ENCODE results near the gene HYCC1.
"Not testable (repeated sequence)": the region's sequence is repeated elsewhere in the genome, so short reads cannot be mapped to it uniquely, and the experiment has no call there.

HYCC1 gene

DNA sequence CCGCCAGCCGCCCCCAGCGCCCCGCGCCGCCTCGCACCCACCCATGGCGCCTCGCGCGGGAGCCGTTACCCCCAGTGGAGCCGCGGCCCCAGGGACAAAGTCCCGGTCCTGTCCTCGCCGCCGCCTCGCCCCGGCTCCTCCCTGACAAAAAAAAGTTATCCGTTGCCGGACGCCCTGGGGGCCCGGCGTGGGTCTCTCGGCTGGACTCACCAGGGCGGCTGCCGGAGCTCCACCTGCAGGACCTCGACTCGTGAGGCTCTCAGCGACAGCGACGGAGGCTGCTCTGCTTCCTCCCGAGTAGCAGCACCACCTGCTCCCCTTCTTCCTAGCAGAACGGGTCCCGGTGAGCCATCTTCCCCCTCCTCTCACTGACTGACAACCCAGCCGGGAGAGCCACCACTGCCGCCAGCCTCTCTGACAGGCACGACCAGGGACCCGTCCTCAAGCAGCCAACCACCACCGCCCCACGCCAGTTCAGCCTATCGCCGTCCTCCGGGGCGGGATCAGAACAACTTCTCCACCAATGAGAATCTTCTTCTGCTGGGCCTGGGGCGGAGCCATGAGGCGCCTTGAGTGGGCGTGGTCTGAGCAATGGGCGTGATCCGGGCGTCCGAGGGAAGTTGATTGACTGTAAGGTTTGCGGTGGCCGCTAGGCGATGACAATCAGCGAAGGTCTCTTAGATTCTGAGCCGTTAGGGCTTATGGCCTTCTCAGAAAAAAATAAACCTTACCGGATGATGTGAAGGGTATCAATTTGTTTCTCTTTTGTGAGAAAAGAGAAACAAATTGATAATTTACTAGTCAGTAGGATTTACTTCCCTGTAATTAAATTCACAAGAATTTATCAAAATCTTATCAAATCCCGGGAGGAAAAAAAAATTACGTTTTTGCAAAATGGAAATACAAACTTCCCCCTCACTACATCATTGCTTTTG, at the start of gene HYCC1:
HYCC1 (minus strand) TSS at position 416 of the 935 bp plus-strand sequence. CDS start 23,019 bp downstream, outside the sequence.
- peak; percentile 97 to 98 for DNase-seq (ENCODE audit: low read depth in 2 of 2)

DNA sequence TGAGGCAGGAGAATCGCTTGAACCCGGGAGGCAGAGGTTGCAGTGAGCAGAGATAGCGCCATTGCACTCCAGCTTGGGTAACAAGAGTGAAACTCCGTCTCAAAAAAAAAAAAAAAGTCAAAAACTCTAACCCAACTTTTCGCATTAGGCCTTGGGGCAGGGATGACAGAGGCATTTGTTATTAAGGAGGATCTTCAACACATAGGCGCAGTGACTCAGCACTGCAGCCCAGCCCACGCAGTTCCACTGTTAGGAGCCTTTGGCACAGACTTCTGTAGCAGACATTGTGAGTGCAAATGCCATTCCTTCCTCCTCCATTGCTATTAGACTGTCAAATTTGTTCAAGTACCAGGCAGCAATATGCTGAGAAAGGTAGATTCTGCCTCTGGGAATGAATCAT, 48.5 kb upstream of the HYCC1 start:
- no peak for DNase-seq (ENCODE audit: low read depth in 2 of 2)

DNA sequence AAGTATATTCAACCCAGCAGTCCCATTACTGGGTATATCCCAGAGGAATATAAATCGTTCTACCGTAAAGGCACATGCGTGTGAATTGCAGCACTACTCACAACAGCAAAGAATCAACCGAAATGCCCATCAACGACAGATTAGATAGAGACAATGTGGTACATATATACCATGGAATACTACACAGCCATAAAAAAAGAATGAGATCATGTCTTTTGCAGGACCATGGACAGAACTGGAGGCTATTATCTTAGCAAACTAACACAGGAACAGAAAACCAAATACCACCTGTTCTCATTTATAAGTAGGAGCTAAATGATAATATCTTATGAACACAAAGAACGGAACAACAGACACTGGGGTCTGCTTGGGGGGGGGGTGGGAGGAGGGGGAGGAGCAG, 47.4 kb upstream of the HYCC1 start:
- DNase-seq (ENCODE audit: low read depth in 2 of 2): no peak

DNA sequence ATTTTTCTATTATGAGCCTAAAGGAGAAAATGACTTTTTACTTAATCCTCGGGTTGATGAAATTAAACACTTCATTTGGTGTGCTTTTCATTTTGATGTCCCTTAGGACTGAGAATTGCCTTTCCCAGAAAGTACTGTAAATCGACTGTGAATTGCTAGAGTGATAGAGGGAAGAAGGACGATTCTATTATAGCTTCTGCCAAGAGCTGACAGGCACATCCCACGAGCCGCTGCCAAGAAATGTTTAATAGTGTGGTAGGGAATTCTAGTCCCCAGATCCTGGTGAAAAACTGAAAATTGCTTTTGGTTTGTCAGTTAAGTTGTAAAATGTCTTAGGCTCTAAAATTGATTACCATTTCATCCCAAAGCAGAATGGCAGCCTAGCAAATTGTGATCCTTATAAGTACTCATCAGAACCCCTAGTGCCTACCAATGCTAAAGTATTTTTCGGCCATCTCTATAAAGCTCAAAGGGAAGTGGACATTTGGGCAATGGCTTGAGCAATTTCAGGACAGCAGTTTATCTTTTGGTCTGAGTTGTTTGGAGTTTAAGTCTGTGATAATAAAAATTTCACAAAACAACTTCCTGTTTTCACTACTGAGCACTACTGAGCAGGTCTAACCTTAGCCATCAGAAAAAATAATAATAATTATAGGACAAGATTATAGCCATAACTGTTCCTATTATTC, 44.6 kb upstream of the HYCC1 start:
- no peak for DNase-seq (ENCODE audit: low read depth in 2 of 2)

DNA sequence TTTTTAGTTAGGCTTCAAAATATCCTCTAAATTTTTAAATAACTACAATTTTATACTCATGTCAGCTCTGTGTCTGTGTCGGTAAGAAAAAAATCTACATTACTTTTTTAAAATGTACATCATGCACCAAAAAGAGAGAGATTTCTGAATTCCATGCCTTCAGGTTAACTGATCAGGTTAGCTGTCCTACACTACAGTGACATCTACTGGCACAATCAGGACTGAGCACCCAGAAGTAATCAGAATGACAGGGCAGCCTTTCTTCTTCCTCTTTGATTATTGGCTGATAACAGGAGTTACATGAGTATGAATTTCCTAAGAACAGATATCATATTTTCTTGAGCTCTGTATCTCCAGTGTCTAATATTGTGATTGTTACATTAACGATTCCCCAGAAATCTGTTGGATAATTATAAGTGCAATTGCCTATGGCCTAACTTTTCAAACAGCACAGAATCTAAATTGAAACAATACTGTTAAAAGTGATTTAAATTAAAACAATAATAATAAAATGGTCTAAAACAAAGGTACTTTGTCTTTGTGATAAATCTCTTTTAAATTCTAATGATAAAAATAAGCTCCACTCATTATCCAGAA, 41.8 kb upstream of the HYCC1 start:
- DNase-seq (ENCODE audit: low read depth in 2 of 2): peak; percentile 23 to 46

DNA sequence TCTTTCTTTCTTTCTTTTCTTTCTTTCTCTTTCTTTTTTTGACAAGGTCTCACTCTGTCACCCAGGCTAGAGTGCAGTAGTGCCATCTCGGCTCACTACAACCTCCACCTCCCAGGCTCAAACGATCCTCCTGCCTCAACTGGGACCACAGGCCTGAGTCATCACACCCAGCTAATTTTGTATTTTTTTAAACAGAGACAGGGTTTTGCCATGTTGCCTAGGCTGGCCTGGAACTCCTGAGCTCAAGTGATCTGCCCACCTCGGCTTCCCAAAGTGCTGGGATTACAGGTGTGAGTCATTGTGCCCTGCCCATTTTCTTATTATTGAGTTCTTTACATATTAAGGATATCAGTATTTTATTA, 37.2 kb upstream of the HYCC1 start:
- DNase-seq (ENCODE audit: low read depth in 2 of 2): not testable (repeated sequence)

DNA sequence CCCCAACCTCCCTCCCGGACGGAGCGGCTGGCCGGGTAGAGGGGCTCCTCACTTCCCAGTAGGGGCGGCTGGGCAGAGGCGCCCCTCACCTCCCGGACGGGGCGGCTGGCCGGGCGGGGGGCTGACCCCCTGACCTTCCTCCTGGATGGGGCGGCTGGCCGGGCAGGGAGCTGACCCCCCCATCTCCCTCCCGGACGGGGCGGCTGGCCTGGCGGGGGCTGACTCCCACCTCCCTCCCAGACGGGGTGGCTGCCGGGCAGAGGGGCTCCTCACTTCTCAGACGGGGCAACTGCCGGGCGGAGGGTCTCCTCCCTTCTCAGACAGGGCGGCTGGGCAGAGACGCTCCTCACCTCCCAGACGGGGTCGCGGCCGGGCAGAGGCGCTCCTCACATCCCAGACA, 32.4 kb upstream of the HYCC1 start:
- DNase-seq (ENCODE audit: low read depth in 2 of 2): not testable (repeated sequence)

DNA sequence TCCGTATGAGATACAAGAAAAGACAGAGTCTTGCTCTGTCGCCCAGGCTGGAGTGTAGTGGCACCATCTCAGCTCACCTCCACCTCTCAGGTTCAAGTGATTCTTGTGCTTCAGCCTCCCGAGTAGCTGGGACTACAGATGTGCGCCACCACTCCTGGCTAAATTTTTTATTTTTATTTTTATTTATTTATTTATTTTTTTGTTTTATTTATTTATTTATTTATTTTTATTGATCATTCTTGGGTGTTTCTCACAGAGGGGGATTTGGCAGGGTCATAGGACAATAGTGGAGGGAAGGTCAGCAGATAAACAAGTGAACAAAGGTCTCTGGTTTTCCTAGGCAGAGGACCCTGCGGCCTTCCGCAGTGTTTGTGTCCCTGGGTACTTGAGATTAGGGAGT, 31.2 kb upstream of the HYCC1 start:
- not testable (repeated sequence) for DNase-seq (ENCODE audit: low read depth in 2 of 2)

DNA sequence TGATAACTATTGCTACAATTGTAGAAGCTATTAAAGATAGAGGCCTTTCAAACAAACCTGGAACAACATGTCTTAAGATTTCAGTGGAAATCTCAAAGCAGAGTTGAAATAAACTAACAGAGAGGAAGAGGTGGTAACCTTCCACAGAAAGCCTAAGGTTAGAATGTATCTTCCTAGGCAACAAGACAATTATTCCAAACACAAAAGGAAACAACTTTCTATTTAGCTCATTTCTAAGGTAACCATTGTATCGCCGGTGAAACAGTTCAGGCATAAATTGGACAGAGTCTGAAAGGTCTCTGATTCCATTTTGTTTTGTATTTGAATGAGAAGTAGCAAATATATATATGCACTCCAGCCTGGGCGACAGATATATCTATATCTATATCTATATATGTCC, 30.7 kb upstream of the HYCC1 start:
- no peak for DNase-seq (ENCODE audit: low read depth in 2 of 2)

DNA sequence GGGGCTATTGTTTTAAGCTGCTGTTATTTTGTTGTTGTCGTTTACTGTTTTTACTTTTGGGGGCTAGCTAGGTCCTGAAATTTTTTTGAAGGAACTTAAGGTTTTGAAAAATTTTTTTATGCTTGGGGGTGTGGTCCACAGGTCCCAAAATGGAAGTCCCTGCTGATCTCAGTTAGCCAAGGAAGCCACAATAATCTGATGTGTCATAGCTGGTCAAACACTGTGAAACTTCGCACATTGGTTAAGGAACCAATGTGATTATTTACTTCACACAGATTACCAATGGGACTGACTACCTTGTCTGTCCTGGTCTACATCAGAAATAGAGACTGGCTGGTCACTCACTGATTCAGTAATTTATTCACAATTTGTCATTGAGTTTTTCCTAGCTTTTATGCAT, 29.5 kb upstream of the HYCC1 start:
- DNase-seq (ENCODE audit: low read depth in 2 of 2): no peak

DNA sequence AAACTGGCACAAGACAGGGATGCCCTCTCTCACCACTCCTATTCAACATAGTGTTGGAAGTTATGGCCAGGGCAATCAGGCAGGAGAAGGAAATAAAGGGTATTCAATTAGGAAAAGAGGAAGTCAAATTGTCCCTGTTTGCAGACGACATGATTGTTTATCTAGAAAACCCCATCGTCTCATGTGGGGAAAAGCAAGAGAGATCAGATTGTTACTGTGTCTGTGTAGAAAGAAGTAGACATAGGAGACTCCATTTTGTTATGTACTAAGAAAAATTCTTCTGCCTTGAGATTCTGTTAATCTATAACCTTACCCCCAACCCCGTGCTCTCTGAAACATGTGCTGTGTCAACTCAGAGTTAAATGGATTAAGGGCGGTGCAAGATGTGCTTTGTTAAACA, 25.7 kb upstream of the HYCC1 start:
- DNase-seq (ENCODE audit: low read depth in 2 of 2): not testable (repeated sequence)

DNA sequence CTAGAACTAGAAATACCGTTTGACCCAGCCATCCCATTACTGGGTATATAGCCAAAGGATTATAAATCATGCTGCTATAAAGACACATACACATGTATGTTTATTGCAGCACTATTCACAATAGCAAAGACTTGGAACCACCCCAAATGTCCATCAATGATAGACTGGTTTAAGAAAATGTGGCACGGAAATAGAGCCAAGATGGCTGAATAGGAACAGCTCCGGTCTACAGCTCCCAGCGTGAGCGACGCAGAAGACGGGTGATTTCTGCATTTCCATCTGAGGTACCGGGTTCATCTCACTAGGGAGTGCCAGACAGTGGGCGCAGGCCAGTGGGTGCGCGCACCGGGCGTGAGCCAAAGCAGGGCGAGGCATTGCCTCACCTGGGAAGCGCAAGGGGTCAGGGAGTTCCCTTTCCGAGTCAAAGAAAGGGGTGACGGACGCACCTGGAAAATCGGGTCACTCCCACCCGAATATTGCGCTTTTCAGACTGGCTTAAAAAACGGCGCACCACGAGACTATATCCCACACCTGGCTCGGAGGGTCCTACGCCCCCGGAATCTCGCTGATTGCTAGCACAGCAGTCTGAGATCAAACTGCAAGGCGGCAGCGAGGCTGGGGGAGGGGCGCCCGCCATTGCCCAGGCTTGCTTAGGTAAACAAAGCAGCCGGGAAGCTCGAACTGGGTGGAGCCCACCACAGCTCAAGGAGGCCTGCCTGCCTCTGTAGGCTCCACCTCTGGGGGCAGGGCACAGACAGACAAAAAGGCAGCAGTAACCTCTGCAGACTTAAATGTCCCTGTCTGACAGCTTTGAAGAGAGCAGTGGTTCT, 21.8 kb upstream of the HYCC1 start:
- DNase-seq (ENCODE audit: low read depth in 2 of 2): not testable (repeated sequence)

DNA sequence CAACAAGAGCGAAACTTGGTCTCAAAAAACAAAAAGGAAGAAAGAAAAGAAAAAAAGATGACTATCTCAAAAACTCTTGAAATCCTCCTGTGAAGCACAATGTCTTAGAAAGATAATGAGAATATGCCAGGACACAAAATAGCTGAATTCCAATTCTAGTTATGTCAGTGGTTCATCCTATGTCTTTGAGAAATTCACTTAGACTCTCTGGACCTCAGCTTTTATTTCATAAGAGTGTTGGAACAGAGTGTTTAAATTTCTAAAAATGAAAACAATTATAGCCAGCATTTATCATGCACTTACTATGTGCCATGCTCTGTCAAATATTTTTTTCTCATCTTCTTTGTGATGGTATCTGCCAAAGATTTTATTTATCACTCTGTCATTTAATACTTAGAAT, 13.3 kb upstream of the HYCC1 start:
- no peak for DNase-seq (ENCODE audit: low read depth in 2 of 2)

DNA sequence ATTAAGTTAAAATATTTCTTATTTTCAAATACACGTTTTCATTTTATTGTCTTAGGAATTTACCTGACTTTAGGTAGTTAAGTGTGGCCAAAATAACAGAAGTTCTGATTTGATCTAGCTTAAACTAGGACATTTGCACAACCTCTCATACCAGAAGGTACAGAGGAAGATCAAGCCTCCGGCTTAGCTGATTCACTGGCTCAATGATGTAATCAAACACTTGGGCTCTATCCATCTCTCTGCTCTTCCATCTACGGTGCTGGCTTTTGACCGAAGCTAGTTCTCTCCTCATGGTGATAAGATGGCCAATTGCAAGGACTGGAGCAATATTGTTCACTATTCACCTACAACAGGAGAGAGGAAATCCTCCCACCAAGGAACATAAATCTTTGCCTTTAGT, 12.2 kb upstream of the HYCC1 start:
- DNase-seq (ENCODE audit: low read depth in 2 of 2): no peak

DNA sequence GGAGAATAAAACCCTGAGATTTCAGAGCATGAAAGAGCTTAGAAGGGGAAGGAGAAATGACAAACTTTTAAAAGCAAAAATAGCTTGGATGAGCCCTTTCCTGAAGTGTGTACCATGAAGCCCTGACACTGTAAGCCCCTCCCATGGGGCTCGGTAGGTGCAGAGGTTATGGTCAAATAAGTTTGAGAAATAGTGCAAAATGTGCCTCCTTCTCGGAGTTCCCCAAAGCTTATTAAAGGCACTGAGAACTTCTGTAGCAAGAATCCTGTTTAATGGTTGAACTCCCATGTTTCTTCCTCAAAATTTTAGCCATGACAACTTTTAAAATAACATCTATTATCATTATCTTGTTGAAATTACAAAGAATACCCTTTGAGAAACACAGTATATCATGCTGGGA, 10.5 kb upstream of the HYCC1 start:
- no peak for DNase-seq (ENCODE audit: low read depth in 2 of 2)

DNA sequence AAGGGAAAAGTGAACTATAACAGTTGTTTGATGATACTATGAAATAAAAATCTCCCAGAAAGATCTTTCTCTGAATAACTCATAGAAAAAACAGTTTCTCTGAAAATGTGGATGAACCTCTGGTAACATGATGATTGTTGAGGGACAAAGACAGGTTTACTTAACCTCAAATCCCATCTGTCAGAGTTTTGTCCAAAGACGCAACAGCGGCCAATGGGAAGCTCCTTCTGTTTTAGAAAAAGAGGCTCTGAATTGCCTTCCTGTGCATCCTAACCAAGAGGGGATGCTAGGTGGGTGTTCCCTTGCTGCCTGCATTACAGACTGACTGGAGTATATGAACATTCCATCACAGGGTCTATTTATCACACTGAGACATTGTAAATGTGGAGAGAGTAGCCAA, 8.9 kb upstream of the HYCC1 start:
- DNase-seq (ENCODE audit: low read depth in 2 of 2): no peak

DNA sequence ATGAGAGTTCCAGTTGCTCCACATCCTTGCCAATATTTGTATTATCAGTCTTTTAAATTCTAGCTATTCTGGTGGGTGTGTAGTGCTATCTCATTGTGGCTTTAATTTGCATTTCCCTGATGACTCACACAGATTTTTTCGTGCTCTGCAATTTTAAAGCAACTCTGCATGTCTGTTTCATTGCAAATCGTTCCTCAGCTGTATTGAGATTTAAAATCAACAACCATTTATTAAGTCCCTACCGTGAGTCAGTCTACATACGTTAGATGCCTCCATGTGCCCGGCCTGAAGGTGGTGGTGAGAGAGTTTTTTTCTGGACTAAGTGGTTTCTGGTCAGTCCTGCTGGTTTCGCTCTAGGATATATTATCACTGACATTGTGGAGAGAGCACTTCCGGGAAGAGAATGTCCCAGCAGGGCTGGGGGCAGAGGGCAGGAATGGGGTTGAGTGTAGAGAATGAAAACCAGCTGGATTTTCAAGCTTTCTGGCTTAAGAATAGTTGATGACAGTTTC, 8.4 kb upstream of the HYCC1 start:
- no peak for DNase-seq (ENCODE audit: low read depth in 2 of 2)

DNA sequence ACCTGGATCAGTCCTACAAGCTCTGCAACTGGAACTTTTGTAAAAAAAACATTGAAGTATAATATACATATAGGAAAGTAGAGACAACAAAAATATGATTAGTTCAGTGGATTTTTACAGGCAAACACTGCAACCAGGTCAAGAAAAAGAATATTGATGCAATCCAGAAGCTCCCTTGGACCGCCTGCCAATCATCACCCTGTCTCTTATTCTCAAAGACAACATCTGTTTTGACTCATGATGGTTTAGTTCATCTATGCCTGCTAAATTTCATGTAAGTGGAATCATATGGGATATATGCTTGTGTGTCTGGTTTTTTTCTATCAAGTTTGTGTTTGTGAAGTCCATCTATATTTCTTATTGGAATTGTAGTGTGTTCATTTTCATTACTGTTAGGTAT, 7.7 kb upstream of the HYCC1 start:
- DNase-seq (ENCODE audit: low read depth in 2 of 2): no peak

DNA sequence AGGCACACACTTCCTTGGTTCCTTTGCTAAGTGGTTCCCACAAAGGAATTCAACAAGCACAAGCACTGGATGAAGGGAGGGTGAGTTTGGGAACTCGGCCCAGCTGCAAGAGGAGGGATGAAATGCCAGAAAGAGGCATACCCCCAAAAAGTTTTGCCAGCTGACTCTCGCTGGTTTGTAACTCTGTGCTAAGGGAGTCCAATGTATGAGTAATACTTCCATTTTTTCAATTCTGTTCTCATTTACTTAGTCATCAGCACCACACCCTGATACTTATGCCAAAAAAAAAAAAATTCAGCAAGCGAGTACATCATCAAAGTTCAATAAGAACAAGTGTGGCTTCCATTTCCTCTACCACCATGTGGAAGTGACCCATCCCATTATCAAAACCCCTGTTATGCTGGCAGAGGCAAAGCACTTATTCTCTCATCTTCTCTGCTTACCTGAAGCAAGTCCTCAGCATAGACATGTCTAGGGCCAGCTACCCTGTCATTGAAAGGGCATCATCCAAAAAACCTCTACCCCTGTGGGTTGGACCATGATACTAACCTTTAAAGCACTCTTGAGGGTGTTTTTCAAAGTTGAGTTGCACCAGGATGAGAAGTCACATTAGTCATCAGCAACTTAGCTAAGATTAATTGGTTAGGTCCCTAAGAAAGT, 6.9 kb upstream of the HYCC1 start:
- DNase-seq (ENCODE audit: low read depth in 2 of 2): no peak

DNA sequence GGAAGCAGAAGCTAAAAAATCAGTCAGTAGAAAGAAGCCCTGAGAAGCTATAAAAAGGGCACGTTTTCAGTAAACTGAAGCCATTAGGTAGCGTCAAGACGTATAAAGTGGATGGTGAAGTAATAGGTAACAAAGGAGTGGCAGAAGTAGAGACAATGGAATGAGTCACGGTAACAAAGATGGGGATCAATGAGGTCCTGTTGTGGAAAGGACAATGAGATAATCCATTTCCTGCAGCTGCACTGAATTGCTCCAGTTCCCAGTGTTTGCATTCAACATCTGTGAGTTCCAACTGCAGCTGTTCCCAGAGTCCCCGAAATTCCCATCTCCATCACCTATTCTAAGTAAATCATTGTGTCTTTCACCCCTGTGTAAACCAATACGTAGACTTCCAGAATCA, 4.8 kb upstream of the HYCC1 start:
- no peak for DNase-seq (ENCODE audit: low read depth in 2 of 2)

DNA sequence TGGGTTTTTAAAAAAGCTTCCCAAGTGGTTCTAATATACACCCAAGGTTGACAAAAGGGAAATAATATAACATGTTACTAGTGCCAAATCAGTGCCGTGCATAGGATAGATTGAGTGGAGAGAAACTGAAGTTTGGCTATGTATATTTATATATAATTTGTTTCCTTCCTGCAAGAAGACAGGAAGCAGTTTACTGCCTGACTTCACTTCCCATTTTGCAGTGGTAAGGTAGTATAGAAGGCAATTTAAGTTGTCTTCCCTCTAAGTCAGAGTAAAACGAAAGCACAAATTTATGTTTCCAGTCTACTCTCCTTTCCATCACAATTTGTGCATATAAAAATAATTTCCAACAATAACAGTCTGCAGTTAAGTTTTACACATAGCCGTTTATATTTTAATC, 3.4 kb upstream of the HYCC1 start:
- DNase-seq (ENCODE audit: low read depth in 2 of 2): no peak

All from activated CD4-positive, alpha-beta T cell treated with anti-CD3 and anti-CD28 coated beads for 24 hours (primary cell).